GM12891 (cell line): ENCODE measurements around the gene NALF2.

ENCODE experiments used
- POLR2A ChIP-seq: IDR thresholded peaks from 2 replicates; pipeline ENCODE4 v1.6.1; 2011; ENCODE audit warnings: low read depth, low read length, control low read depth
- SPI1 ChIP-seq: IDR thresholded peaks from 2 replicates; pipeline ENCODE4 v1.6.1; 2011; ENCODE audit warnings: low read depth, low read length, control low read depth
- TAF1 ChIP-seq: IDR thresholded peaks from 2 replicates; pipeline ENCODE4 v1.6.1; 2011; ENCODE audit warnings: low read depth, low read length, control low read depth

DNA sequence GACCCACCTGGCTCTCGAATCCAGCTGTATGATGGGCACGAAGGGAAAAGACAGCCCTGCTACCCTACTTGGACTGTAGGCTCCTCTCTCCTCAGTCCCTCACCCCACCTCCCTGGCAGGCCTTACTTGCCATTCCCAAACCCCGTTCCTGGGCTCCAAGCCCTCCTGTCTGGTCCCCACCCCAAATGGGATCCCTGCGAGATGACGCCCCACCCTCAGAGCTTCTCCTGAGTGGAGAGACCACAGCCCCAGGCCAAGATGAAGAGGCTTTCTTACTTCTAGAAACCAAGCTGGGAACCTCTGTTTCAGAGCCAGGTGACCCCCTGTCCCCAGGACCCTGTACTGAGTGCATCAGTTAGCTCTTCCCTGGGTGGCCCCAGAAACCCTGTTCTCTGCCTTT lies 4.5 kb downstream of the NALF2 start:
- TF ChIP-seq TAF1: no peak
- no peak for TF ChIP-seq POLR2A
- no peak for TF ChIP-seq SPI1
